ENCODE measurements around the gene SMC1A. TPM values are rescaled to one million over a fixed set of nuclear protein-coding genes. Genes with fewer than 3 reads are reported as not detected.

SMC1A gene
- polyA plus RNA-seq, 4 donors, result 7.0 to 45.4 (median 12.5) TPM

- Histone ChIP-seq H3K9me3 (ENCODE audit: control insufficient read depth in 2 of 2, insufficient read depth in 1 of 2, low read depth in 1 of 2, low read length in 1 of 2) (no peaks in the 10 kb centered on the region), H3K4me1 (ENCODE audit: control insufficient read depth in 3 of 3, insufficient read depth in 2 of 3, low read depth in 1 of 3, low read length in 2 of 3) (no peaks in the 10 kb centered on the region), H3K27ac (ENCODE audit: low read depth in 1 of 3, low read length in 2 of 3) (no peak overlapping the region), H3K36me3 (ENCODE audit: control insufficient read depth in 3 of 3, insufficient read depth in 2 of 3, low read depth in 1 of 3, low read length in 3 of 3) (peaks cover 0 to 40% (median 19%) of the 10 kb centered on the region in 3 donors), H3K4me3 (ENCODE audit: low read depth in 1 of 3, low read length in 3 of 3) (no peak overlapping the region), H3K27me3 (ENCODE audit: control insufficient read depth in 3 of 3, insufficient read depth in 3 of 3, low read length in 3 of 3) (no peaks in the 10 kb centered on the region)
- WGBS, 3 donors, result 85 to 100% (median 92%) methylated on average over 2 of the region's 2 CpGs
- DNase-seq (no peak), FAIRE-seq (no peak)
Observed at GRCh38 chrX:53412446-53412845, 10.0 kb downstream of the SMC1A start.

- FAIRE-seq (no peak), DNase-seq (no peak)
- 95 to 98% (median 97%) methylated on average over 10 of the region's 10 CpGs for WGBS, 3 donors
- no peaks in the 10 kb centered on the region for H3K27me3 ChIP-seq (ENCODE audit: control insufficient read depth in 3 of 3, insufficient read depth in 3 of 3, low read length in 3 of 3)
- H3K4me3 ChIP-seq (ENCODE audit: low read depth in 1 of 3, low read length in 3 of 3), result no peak overlapping the region
- no peaks in the 10 kb centered on the region for H3K9me3 ChIP-seq (ENCODE audit: control insufficient read depth in 2 of 2, insufficient read depth in 1 of 2, low read depth in 1 of 2, low read length in 1 of 2)
- H3K27ac ChIP-seq (ENCODE audit: low read depth in 1 of 3, low read length in 2 of 3), result no peak overlapping the region
- no peaks in the 10 kb centered on the region for H3K4me1 ChIP-seq (ENCODE audit: control insufficient read depth in 3 of 3, insufficient read depth in 2 of 3, low read depth in 1 of 3, low read length in 2 of 3)
- H3K36me3 ChIP-seq (ENCODE audit: control insufficient read depth in 3 of 3, insufficient read depth in 2 of 3, low read depth in 1 of 3, low read length in 3 of 3), result peaks cover 4 to 26% (median 22%) of the 10 kb centered on the region in 3 donors
Observed at GRCh38 chrX:53403535-53403934, 18.9 kb downstream of the SMC1A start.

- Histone ChIP-seq H3K4me1 (ENCODE audit: control insufficient read depth in 3 of 3, insufficient read depth in 2 of 3, low read depth in 1 of 3, low read length in 2 of 3) (no peaks in the 10 kb centered on the region), H3K36me3 (ENCODE audit: control insufficient read depth in 3 of 3, insufficient read depth in 2 of 3, low read depth in 1 of 3, low read length in 3 of 3) (peaks cover 5 to 8% (median 7%) of the 10 kb centered on the region in 3 donors), H3K27me3 (ENCODE audit: control insufficient read depth in 3 of 3, insufficient read depth in 3 of 3, low read length in 3 of 3) (no peaks in the 10 kb centered on the region), H3K4me3 (ENCODE audit: low read depth in 1 of 3, low read length in 3 of 3) (no peak overlapping the region), H3K27ac (ENCODE audit: low read depth in 1 of 3, low read length in 2 of 3) (no peak overlapping the region), H3K9me3 (ENCODE audit: control insufficient read depth in 2 of 2, insufficient read depth in 1 of 2, low read depth in 1 of 2, low read length in 1 of 2) (no peaks in the 10 kb centered on the region)
- FAIRE-seq, result no peak
- DNase-seq, result no peak
- 75 to 100% (median 96%) methylated on average over 1 of the region's 1 CpG for WGBS, 3 donors
Observed at GRCh38 chrX:53398216-53398615, 24.2 kb downstream of the SMC1A start.

- Histone ChIP-seq H3K27me3 (ENCODE audit: control insufficient read depth in 3 of 3, insufficient read depth in 3 of 3, low read length in 3 of 3) (no peaks in the 10 kb centered on the region), H3K4me3 (ENCODE audit: low read depth in 1 of 3, low read length in 3 of 3) (no peak overlapping the region), H3K36me3 (ENCODE audit: control insufficient read depth in 3 of 3, insufficient read depth in 2 of 3, low read depth in 1 of 3, low read length in 3 of 3) (peaks cover 5 to 8% (median 7%) of the 10 kb centered on the region in 3 donors), H3K4me1 (ENCODE audit: control insufficient read depth in 3 of 3, insufficient read depth in 2 of 3, low read depth in 1 of 3, low read length in 2 of 3) (no peaks in the 10 kb centered on the region), H3K27ac (ENCODE audit: low read depth in 1 of 3, low read length in 2 of 3) (no peak overlapping the region), H3K9me3 (ENCODE audit: control insufficient read depth in 2 of 2, insufficient read depth in 1 of 2, low read depth in 1 of 2, low read length in 1 of 2) (no peaks in the 10 kb centered on the region)
- FAIRE-seq, result no peak
- no peak for DNase-seq
- WGBS, 3 donors, result 95 to 100% (median 97%) methylated on average over 2 of the region's 2 CpGs
Observed at GRCh38 chrX:53395605-53396298, 26.7 kb downstream of the SMC1A start.

DNA sequence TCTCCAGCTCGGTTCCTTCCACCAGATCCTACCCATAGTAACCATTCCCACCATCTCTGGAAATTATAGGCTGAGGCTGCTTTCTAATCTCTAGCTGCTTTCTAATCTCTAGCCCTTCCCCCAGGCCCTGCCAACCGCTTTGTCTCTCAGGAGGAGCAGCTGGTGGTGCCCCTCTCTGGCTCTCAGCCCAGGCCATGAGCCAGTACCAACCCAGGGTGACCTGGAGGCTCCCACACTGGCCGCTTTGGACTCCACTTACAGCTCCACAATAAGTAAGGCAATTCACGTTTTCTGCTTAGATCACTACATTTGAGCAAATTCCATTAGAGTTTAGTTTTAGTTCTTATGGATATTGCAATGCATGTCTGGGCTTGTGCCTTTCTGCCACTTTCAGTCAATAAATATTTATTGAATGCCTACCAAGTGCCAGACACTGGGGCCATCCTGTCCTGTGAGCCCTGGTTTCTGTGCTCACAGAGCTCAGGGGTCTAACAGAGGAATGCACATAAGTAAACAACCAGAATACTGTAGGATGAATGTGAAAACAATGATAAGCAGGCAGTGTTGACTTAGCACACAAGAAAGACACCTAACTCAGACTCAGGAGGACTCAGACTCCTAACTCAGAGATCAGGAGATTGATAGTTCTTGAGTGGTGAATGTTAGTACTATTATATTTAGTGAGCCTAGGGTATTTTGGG is 38.9 kb downstream of the SMC1A start:
- 87 to 90% (median 87%) methylated on average over 4 of the region's 4 CpGs for WGBS, 3 donors
- Histone ChIP-seq H3K36me3 (ENCODE audit: control insufficient read depth in 3 of 3, insufficient read depth in 2 of 3, low read depth in 1 of 3, low read length in 3 of 3) (peaks cover 10 to 45% (median 25%) of the 10 kb centered on the region in 3 donors), H3K4me3 (ENCODE audit: low read depth in 1 of 3, low read length in 3 of 3) (no peak overlapping the region), H3K9me3 (ENCODE audit: control insufficient read depth in 2 of 2, insufficient read depth in 1 of 2, low read depth in 1 of 2, low read length in 1 of 2) (no peaks in the 10 kb centered on the region), H3K27me3 (ENCODE audit: control insufficient read depth in 3 of 3, insufficient read depth in 3 of 3, low read length in 3 of 3) (no peaks in the 10 kb centered on the region), H3K4me1 (ENCODE audit: control insufficient read depth in 3 of 3, insufficient read depth in 2 of 3, low read depth in 1 of 3, low read length in 2 of 3) (no peaks in the 10 kb centered on the region), H3K27ac (ENCODE audit: low read depth in 1 of 3, low read length in 2 of 3) (no peak overlapping the region)
- no peak for FAIRE-seq
- no peak for DNase-seq

- no peaks in the 10 kb centered on the region for H3K4me1 ChIP-seq (ENCODE audit: control insufficient read depth in 3 of 3, insufficient read depth in 2 of 3, low read depth in 1 of 3, low read length in 2 of 3)
- no peak for DNase-seq
- H3K27me3 ChIP-seq (ENCODE audit: control insufficient read depth in 3 of 3, insufficient read depth in 3 of 3, low read length in 3 of 3), result no peaks in the 10 kb centered on the region
- WGBS, 3 donors, result 82 to 84% (median 84%) methylated on average over 4 of the region's 4 CpGs
- no peak for FAIRE-seq
- peaks cover 10 to 45% (median 23%) of the 10 kb centered on the region in 3 donors for H3K36me3 ChIP-seq (ENCODE audit: control insufficient read depth in 3 of 3, insufficient read depth in 2 of 3, low read depth in 1 of 3, low read length in 3 of 3)
- H3K4me3 ChIP-seq (ENCODE audit: low read depth in 1 of 3, low read length in 3 of 3), result no peak overlapping the region
- H3K9me3 ChIP-seq (ENCODE audit: control insufficient read depth in 2 of 2, insufficient read depth in 1 of 2, low read depth in 1 of 2, low read length in 1 of 2), result no peaks in the 10 kb centered on the region
- no peak overlapping the region for H3K27ac ChIP-seq (ENCODE audit: low read depth in 1 of 3, low read length in 2 of 3)
Observed at GRCh38 chrX:53379747-53380146, 42.7 kb downstream of the SMC1A start.

DNA sequence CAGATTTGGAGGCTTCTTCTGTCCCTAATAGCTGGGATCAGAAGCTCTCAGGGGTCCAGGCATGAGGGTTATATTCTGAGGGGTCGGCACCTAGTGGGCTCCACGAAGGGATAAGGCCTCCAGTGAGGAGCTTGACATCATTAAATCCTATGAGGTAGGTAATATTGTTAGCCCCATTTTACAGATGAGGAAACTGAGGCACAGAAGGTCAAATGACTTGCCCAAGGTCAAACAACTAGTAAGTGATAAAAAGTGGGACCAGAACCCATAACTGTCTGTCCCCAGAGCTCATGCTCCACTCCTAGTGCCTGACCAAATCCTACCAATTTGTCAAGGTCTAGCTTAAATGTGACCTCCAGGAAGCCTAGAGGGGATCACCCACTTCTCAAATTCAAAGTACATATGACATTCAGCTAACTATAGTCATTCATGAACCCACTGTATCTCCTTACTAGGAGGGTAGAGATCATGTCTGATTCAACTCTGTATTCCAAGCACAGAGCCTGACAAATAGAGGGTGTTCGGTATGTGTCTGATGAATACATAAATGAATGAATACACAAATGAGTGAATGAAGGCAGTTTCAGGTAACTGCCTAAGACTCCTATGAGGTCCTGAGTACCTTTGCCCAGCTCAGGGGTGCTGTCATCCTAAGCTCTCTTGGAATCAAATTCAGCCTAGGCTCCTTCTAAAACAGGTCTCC is 43.3 kb downstream of the SMC1A start:
- no peak for FAIRE-seq

GRCh38 chrX:53377464-53377863 is 45.0 kb downstream of the SMC1A start:
- Histone ChIP-seq H3K4me1 (ENCODE audit: control insufficient read depth in 3 of 3, insufficient read depth in 2 of 3, low read depth in 1 of 3, low read length in 2 of 3) (no peaks in the 10 kb centered on the region), H3K36me3 (ENCODE audit: control insufficient read depth in 3 of 3, insufficient read depth in 2 of 3, low read depth in 1 of 3, low read length in 3 of 3) (peaks cover 10 to 33% (median 17%) of the 10 kb centered on the region in 3 donors)
- 88 to 93% (median 91%) methylated on average over 2 of the region's 2 CpGs for WGBS, 3 donors

More for the DNA sequence above, 43.3 kb downstream of the SMC1A start:
- 89 to 96% (median 94%) methylated on average over 3 of the region's 3 CpGs for WGBS, 3 donors
- Histone ChIP-seq H3K4me1 (ENCODE audit: control insufficient read depth in 3 of 3, insufficient read depth in 2 of 3, low read depth in 1 of 3, low read length in 2 of 3) (no peaks in the 10 kb centered on the region), H3K27me3 (ENCODE audit: control insufficient read depth in 3 of 3, insufficient read depth in 3 of 3, low read length in 3 of 3) (no peaks in the 10 kb centered on the region), H3K27ac (ENCODE audit: low read depth in 1 of 3, low read length in 2 of 3) (no peak overlapping the region), H3K36me3 (ENCODE audit: control insufficient read depth in 3 of 3, insufficient read depth in 2 of 3, low read depth in 1 of 3, low read length in 3 of 3) (peaks cover 10 to 42% (median 23%) of the 10 kb centered on the region in 3 donors), H3K9me3 (ENCODE audit: control insufficient read depth in 2 of 2, insufficient read depth in 1 of 2, low read depth in 1 of 2, low read length in 1 of 2) (no peaks in the 10 kb centered on the region), H3K4me3 (ENCODE audit: low read depth in 1 of 3, low read length in 3 of 3) (no peak overlapping the region)
- DNase-seq, result no peak

More at GRCh38 chrX:53377464-53377863, 45.0 kb downstream of the SMC1A start:
- DNase-seq (no peak), FAIRE-seq (no peak)
- Histone ChIP-seq H3K9me3 (ENCODE audit: control insufficient read depth in 2 of 2, insufficient read depth in 1 of 2, low read depth in 1 of 2, low read length in 1 of 2) (no peaks in the 10 kb centered on the region), H3K27ac (ENCODE audit: low read depth in 1 of 3, low read length in 2 of 3) (no peak overlapping the region), H3K4me3 (ENCODE audit: low read depth in 1 of 3, low read length in 3 of 3) (no peak overlapping the region), H3K27me3 (ENCODE audit: control insufficient read depth in 3 of 3, insufficient read depth in 3 of 3, low read length in 3 of 3) (no peaks in the 10 kb centered on the region)

Measured in small intestine (tissue), 7 donors.